ENCODE measurements around the gene LHFPL6.

DNA sequence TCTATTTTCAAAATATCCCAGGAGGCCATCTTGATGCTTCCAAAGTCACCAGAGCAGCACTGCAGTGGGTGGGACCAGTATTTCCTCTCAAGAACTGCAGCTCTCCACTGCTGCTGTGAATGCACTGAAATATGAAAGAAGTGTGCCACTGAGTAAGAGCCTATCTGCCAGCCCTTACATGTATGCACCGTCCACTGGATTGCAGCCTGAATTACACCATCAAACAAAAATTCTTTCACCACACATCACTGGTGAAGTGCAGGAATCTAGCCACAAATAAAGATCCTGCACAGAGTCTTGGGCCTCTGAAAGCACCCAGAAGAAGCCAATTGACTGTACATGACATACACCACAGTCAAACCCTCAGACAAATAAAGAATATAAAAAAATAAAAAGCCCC is 249.0 kb downstream of the LHFPL6 start:
- TF ChIP-seq CTCF (IDR thresholded peaks at IDR 0.05) (no peak), POLR2AphosphoS5 (IDR thresholded peaks at IDR 0.05; ENCODE audit: low read depth, low read length) (no peak), REST (IDR thresholded peaks at IDR 0.05; ENCODE audit: insufficient read depth in 1 of 2, low read depth in 2 of 2, low read length in 1 of 2) (no peak), SIN3A (IDR thresholded peaks at IDR 0.05; ENCODE audit: borderline replicate concordance, insufficient read depth, low read depth, low read length) (no peak), TCF7L2 (IDR thresholded peaks at IDR 0.05; ENCODE audit: low read depth, low read length) (no peak)

Measured in Panc1 (cell line).